H1 (cell line): ENCODE measurements around the gene BROX. TPM values are rescaled to one million over a fixed set of nuclear protein-coding genes. Genes with fewer than 3 reads are reported as not detected.

Source experiments
- RAD21 ChIP-seq, 2 experiments: IDR thresholded peaks in 1 of 2; conservative IDR thresholded peaks in 1 of 2; 2 replicates each; pipeline ENCODE4 v1.6.1; 2011; ENCODE audit warnings: low read depth in 2 of 2, low read length in 2 of 2, improper control_type of control experiment in 1 of 2, inconsistent platforms in 1 of 2, mild to moderate bottlenecking in 1 of 2, moderate library complexity in 1 of 2
- polyA plus RNA-seq, 7 experiments: library from polyadenylated mRNA; depleted of rRNA in 3 of 7; stranded (reverse) in 5 of 7; unstranded in 2 of 7; fragments of >200 nt in 5 of 7; fragments of 200-250 nt in 2 of 7; gene quantifications; 1 replicate in 5 of 7; 2 replicates in 1 of 7; 4 replicates in 1 of 7; pipeline versions ENCODE4 v1.2.1 to v1.2.3, GENCODE V29; 2011 to 2013; ENCODE audit warnings: missing spikeins in 2 of 7, mixed read lengths in 2 of 7
- total RNA-seq: library from RNA; stranded (reverse); fragmentation: NEBNext Ultra II Directional; extraction: Animal tissue kit (Norgen Biotek cat#: 25700); gene quantifications from 2 replicates; pipeline ENCODE4 v1.2.1, GENCODE V29; 2021
- TF ChIP-seq, protein P1 (sequence below): IDR thresholded peaks from 2 replicates; pipeline ENCODE4 v1.6.1; 2011; ENCODE audit warnings: low read depth, mild to moderate bottlenecking, low read length; ENCODE audit not compliant: insufficient read depth

The BROX gene
- total and polyA plus RNA-seq, 2 of the 8 experiments (the other 6 are each of a cell fraction or from before 2014, with no cell fraction given), result 3.8 to 26.7 TPM

DNA sequence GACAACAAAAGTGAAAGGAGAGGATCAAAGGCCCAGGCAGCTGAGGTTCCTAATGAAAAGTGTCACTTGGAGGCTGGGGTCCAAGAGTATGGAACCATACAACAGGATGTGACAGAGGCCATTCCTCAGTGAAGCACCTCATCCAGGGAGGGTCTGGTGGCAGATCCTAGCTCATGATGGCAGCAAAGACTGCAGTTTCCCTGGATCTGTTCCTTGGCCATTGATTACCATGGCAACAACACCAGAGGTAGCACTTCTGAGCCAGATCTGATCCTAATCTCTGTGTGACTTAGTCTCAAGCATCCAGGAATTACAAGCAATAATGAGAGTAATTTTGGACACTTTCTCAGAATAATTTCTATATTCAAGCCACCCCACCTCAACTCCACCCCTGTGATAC, 37.6 kb downstream of the BROX start (continued):
- TF ChIP-seq, protein P1, sequence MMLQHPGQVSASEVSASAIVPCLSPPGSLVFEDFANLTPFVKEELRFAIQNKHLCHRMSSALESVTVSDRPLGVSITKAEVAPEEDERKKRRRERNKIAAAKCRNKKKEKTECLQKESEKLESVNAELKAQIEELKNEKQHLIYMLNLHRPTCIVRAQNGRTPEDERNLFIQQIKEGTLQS, result no peak
- peak; percentile 64 to 66 for TF ChIP-seq RAD21 (IDR thresholded peaks at IDR 0.05 in 1 of 2, conservative IDR thresholded peaks at IDR 0.05 in 1 of 2; ENCODE audit: low read depth in 2 of 2, low read length in 2 of 2)
